Measurements from ENCODE around the gene SHD. TPM values are rescaled to one million over a fixed set of nuclear protein-coding genes. Genes with fewer than 3 reads are reported as not detected.
A peak's percentile ranks its signal among the peaks of the same experiment; 100 is the strongest.
"Not testable (repeated sequence)": the region's sequence is repeated elsewhere in the genome, so short reads cannot be mapped to it uniquely, and the experiment has no call there.

Gene SHD
- total RNA-seq (2014; rRNA removed; shearing (Covaris generic)) = 0.12 TPM in 1 of 2 replicates, not detected in the other

GRCh38 chr19:4278419-4279266, at the start of gene SHD:
SHD (plus strand) TSS chr19:4279266; CDS start chr19:4280064, 798 bp downstream.
- DNase-seq (ENCODE audit: low read depth) = no peak

DNA sequence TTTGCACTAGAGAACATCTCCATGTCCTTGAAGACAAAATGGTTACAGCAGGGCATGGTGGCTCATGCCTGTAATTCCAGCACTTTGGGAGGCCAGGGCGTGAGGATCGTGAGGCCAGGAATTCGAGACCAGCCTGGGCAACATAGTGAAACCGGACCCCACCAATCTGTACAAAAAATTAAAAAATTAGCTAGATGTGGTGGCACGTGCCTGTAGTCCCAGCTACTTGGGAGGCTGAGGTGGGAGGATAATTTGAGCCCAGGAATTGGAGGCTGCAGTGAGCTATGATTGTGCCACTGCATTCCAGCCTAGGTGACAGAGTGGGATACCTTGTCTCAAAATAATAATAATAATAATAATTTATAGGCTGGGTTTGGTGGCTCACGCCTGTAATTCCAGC, 48.8 kb upstream of the SHD start:
- DNase-seq (ENCODE audit: low read depth) = not testable (repeated sequence)

- not testable (repeated sequence) for DNase-seq (ENCODE audit: low read depth)
Observed at GRCh38 chr19:4231521-4231920, 47.5 kb upstream of the SHD start.

GRCh38 chr19:4232139-4232538, 46.9 kb upstream of the SHD start:
- DNase-seq (ENCODE audit: low read depth) = not testable (repeated sequence)

DNA sequence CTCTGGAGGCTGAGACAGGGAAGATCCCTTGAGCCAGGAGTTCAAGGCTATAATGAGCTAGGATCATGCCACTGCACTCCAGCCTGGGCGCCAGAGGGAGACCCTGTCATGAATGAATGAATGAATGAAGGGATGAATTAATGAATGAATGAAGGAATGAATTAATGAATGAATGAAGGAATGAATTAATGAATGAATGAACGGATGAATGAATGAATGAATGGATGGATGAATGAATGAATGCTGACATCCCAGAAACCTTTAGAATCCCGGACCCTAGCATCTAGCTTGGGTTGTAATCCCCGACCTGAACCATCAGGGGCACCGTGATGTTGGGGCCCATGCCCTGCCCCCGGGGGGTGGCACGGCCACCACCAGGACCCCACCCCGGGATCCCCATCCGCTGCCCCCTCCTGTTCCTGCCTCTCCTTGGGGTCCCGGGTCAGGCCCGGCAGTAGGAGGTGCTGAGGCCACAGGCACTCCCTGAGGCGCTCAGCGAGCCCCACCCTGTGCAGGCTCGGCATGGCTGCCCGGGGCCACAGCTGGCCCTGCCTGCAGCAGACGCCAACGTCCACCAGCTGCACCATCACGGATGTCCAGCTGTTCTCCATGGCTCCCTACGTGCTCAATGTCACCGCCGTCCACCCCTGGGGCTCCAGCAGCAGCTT, 46.3 kb upstream of the SHD start:
- peak; percentile 47 for DNase-seq (ENCODE audit: low read depth)

DNA sequence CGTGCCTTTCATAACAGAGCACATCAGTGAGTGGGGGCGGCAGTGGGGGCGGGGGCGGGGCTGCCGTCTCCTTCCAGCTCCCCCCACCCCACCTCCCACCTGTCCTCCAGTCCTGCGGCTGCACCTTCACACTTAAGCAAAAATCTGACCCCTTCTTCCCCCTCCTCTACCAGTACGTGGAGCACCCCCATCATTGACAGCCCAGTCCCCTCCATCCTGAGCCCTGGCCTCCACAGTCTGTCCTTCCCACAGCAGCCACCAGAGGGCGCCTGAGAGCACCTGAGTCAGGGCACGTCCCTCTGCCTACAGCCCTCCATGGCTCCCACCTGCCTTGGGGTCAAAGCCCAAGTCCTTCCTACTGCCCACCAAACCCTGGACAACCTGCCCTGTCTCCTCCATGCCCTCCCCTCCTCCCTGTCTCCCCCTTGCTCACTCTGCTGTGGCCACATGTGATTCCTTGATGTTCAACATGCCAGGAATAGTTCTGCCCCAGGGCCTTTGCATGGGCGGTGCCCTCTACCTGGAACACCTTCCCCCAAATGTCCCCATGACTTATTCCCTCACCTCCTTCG, 45.7 kb upstream of the SHD start:
- DNase-seq (ENCODE audit: low read depth) = peak; percentile 33

GRCh38 chr19:4234142-4234861, 44.8 kb upstream of the SHD start:
- no peak for DNase-seq (ENCODE audit: low read depth)

- no peak for DNase-seq (ENCODE audit: low read depth)
Observed at GRCh38 chr19:4234862-4235201, 44.2 kb upstream of the SHD start.

GRCh38 chr19:4237510-4237909, 41.6 kb upstream of the SHD start:
- DNase-seq (ENCODE audit: low read depth) = not testable (repeated sequence)

DNA sequence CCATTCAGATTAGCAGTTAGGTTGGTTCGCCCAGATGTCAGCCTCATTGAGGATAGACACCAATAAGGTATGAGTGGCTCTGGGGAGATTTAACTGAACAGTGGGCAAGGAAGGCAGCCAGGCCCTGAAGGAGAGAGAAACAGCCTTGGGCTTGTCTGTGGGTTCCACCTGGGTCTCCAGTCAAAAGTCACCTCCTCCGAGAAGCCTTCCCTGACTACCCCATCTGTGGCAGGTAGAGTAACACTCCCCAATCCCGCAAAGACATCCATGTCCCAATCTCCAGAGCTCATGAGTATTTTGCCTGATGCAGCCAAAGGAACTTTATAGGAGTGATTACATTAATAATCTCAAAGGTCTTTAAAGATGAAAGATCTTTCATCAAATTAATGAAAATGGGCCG, 40.2 kb upstream of the SHD start:
- no peak for DNase-seq (ENCODE audit: low read depth)

GRCh38 chr19:4241824-4242430, 37.1 kb upstream of the SHD start:
- no peak for DNase-seq (ENCODE audit: low read depth)

GRCh38 chr19:4245938-4246337, 33.1 kb upstream of the SHD start:
- not testable (repeated sequence) for DNase-seq (ENCODE audit: low read depth)

GRCh38 chr19:4246767-4247593, 32.1 kb upstream of the SHD start, which contains the start of gene YJU2:
YJU2 (plus strand) TSS chr19:4247080; CDS start chr19:4247147, 67 bp downstream.
- DNase-seq (ENCODE audit: low read depth) = peak; percentile 99

GRCh38 chr19:4256563-4256962, 22.5 kb upstream of the SHD start:
- no peak for DNase-seq (ENCODE audit: low read depth)

DNA sequence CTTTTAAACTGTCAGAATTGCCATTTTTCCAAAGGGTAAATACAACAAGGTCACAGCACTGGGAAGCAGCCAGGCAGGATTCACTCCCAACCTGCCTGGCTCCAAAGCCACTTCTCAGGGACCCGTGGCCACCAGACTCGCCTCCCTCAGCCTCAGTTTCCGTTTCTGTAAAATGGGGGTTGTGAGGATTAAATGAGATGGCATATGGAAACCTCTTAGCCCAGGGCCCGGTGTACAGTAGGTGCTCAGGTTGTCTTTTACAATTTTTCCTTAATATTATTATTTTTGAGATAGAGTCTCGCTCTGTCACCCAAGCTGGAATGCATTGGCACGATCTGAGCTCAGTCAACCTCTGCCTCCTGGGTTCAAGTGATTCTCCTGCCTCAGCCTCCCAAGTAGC, 22.0 kb upstream of the SHD start:
- no peak for DNase-seq (ENCODE audit: low read depth)

DNA sequence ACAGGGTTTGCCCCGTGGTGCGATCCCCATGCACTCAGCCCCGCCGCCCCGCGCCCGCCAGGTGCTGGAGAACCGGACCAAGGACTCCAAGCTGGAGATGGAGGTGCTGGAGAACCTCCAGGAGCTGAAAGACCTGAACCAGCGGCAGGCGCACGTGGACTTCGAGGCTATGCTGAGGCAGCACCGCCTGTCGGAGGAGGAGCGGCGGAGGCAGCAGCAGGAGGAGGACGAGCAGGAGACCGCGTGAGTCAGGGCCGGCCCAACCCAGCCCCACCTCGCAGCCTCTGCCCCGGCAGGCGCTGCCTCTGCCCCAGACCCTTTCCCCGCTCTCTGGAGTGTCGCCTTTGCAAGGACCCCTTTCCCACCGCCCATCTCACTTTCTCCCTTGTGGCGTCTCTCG, 20.9 kb upstream of the SHD start:
- DNase-seq (ENCODE audit: low read depth) = no peak

DNA sequence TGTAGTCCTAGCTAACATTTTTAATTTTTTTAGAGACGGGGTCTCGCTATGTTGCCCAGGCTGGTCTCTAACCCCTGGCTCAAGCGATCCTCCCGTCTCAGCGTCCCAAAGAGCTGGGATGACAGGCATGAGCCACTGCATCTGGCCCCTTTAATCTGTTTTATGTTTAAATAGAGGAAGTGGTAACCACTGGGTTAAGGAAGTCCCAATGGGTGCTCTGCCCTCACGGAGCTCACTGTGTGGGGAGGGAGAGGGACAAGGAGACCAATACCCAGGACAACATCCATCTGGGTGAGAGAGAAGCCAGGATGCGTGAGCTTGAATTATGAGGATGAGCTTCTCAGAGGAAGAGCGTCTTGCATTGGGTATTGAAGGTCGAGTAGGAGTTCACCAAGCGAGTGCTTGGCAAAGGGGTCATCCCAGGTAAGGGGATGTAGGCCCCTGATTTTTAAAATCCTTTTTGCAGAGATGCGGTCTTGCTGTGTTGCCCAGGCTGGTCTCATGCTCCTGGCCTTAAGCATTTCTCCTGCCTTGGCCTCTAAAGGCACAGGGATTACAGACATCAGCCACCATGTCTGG, 18.4 kb upstream of the SHD start:
- no peak for DNase-seq (ENCODE audit: low read depth)

DNA sequence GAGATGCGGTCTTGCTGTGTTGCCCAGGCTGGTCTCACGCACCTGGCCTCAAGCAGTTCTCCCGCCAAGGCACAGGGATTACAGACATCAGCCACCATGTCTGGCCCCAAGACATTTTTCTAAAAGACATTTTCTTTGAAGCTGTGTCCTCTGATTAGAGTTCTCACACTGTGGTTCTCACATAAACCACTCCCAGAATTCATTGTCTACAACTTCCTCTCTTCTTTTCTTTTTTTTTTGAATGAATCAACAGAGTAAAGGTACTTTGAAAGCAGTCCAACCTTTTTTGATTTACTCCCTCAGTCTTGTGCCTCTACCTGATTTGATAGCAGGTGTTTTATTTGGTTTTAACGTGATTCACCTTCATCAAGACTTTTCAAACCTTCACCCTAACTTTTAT, 14.3 kb upstream of the SHD start:
- DNase-seq (ENCODE audit: low read depth) = no peak

GRCh38 chr19:4266253-4267000, 12.6 kb upstream of the SHD start:
- no peak for DNase-seq (ENCODE audit: low read depth)
